Ishikawa (cell line): ENCODE results near the gene CAMK2A.

Experiments used
- CREB1 ChIP-seq: IDR thresholded peaks from 2 replicates; pipeline ENCODE4 v1.6.1; 2012; ENCODE audit warnings: low read depth
- EGR1 ChIP-seq: IDR thresholded peaks from 2 replicates; pipeline ENCODE4 v1.6.1; 2012
- FOXM1 ChIP-seq: IDR thresholded peaks from 2 replicates; pipeline ENCODE4 v1.6.1; 2012; ENCODE audit warnings: low read depth, borderline replicate concordance
- RAD21 ChIP-seq: IDR thresholded peaks from 2 replicates; pipeline ENCODE4 v1.6.1; 2012; ENCODE audit warnings: low read depth
- TEAD4 ChIP-seq: IDR thresholded peaks from 2 replicates; pipeline ENCODE4 v1.6.1; 2012
- YY1 ChIP-seq: IDR thresholded peaks from 2 replicates; pipeline ENCODE4 v1.6.1; 2012; ENCODE audit warnings: low read depth
- TF ChIP-seq, protein P1 (sequence below): IDR thresholded peaks from 2 replicates; pipeline ENCODE4 v1.6.1; 2012; ENCODE audit warnings: low read depth, mild to moderate bottlenecking

DNA sequence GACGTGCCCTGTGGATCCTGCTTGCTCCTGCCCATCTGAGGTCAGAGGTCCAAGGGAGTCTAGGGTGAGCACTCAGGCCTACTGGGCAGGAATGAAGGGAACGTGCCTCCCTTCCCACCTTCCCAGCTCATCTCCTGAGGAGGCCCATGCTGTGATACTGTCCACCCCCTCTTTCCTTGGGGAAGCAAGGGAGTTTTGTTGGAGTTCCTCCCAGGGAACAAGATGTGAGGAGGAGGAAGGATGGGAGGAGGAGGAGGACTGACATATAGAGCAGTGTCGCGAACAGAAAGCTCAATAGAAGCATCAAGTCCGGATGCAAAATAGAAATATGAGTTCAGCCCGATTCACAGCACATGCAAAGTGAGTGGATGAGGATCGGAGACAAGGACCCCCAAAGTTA lies 58.7 kb downstream of the CAMK2A start:
- TF ChIP-seq RAD21, result no peak
- TF ChIP-seq YY1, result no peak
- no peak for TF ChIP-seq TEAD4
- TF ChIP-seq, protein P1, sequence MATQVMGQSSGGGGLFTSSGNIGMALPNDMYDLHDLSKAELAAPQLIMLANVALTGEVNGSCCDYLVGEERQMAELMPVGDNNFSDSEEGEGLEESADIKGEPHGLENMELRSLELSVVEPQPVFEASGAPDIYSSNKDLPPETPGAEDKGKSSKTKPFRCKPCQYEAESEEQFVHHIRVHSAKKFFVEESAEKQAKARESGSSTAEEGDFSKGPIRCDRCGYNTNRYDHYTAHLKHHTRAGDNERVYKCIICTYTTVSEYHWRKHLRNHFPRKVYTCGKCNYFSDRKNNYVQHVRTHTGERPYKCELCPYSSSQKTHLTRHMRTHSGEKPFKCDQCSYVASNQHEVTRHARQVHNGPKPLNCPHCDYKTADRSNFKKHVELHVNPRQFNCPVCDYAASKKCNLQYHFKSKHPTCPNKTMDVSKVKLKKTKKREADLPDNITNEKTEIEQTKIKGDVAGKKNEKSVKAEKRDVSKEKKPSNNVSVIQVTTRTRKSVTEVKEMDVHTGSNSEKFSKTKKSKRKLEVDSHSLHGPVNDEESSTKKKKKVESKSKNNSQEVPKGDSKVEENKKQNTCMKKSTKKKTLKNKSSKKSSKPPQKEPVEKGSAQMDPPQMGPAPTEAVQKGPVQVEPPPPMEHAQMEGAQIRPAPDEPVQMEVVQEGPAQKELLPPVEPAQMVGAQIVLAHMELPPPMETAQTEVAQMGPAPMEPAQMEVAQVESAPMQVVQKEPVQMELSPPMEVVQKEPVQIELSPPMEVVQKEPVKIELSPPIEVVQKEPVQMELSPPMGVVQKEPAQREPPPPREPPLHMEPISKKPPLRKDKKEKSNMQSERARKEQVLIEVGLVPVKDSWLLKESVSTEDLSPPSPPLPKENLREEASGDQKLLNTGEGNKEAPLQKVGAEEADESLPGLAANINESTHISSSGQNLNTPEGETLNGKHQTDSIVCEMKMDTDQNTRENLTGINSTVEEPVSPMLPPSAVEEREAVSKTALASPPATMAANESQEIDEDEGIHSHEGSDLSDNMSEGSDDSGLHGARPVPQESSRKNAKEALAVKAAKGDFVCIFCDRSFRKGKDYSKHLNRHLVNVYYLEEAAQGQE, result no peak
- no peak for TF ChIP-seq FOXM1
- no peak for TF ChIP-seq EGR1
- TF ChIP-seq CREB1, result no peak
